HUES48 (cell line): Measurements from ENCODE around the gene MACROD2.

Experiments
- H3K27ac ChIP-seq: one replicate; pipeline ENCODE4 v1.7.0; 2013; ENCODE audit warnings: low read depth, low read length, inconsistent platforms
- H3K27me3 ChIP-seq: 2 replicates; pipeline ENCODE4 v1.6.1; 2013; ENCODE audit warnings: mild to moderate bottlenecking, low read length; ENCODE audit not compliant: control insufficient read depth, insufficient read depth
- H3K36me3 ChIP-seq: 2 replicates; pipeline ENCODE4 v1.6.1; 2013; ENCODE audit warnings: low read length; ENCODE audit not compliant: control insufficient read depth, insufficient read depth
- H3K4me1 ChIP-seq: 2 replicates; pipeline ENCODE4 v1.6.1; 2013; ENCODE audit warnings: mild to moderate bottlenecking, low read length; ENCODE audit not compliant: control insufficient read depth, insufficient read depth
- H3K4me3 ChIP-seq: 2 replicates; pipeline ENCODE4 v1.5.1; 2013; ENCODE audit warnings: mild to moderate bottlenecking, low read depth, low read length
- H3K9ac ChIP-seq: 2 replicates; pipeline ENCODE4 v1.6.1; 2013; ENCODE audit warnings: mild to moderate bottlenecking, low read depth, low read length, moderate library complexity
- H3K9me3 ChIP-seq: 2 replicates; pipeline ENCODE4 v1.6.1; 2013; ENCODE audit warnings: low read length; ENCODE audit not compliant: control insufficient read depth, insufficient read depth

MACROD2 gene

DNA sequence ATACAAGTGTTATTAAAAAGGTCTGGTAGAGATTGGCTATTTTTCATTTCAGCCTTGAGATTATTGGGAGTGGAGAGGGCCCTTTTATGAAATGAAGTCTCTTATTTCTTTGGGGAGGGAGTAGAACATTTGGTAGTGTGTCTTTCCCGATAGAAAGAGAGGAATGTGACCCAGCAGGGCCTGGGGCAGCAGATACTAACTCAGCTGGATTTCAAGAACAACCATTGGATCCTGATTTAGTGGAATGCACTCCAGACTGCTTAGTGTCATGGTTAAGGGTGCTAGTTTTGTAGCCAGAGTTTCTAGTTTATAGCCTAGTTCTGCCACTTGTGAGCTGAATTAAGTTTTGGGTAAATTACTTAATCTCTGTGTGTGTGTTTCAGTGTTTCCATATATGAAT lies 360.5 kb downstream of the MACROD2 start:
- no peak overlapping the region for H3K9ac ChIP-seq
- no peaks in the 10 kb centered on the region for H3K9me3 ChIP-seq
- H3K4me3 ChIP-seq: no peak overlapping the region
- no peak overlapping the region for H3K27ac ChIP-seq
- no peaks in the 10 kb centered on the region for H3K36me3 ChIP-seq
- no peaks in the 10 kb centered on the region for H3K4me1 ChIP-seq
- no peaks in the 10 kb centered on the region for H3K27me3 ChIP-seq

DNA sequence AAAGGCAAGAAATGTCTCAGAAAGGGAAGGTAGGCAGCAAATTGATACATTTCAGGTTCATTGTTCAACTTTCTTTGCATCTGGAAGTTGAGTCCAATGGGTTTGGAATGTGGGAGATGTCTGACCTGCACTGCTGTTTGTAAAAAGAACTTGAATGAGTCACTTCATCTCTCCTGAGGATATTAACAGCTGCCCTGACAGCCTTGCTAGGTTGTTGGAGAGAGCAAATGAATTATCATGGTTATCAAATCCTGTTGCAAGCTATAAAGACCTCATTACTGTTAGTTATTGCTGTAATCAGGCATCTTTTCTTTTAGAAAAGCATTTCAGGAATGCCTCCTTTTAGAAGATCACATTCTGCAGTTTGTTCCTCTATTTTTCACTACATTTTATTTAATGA lies 365.1 kb downstream of the MACROD2 start:
- no peak overlapping the region for H3K27ac ChIP-seq
- H3K4me3 ChIP-seq: no peak overlapping the region
- no peaks in the 10 kb centered on the region for H3K36me3 ChIP-seq
- H3K4me1 ChIP-seq: no peaks in the 10 kb centered on the region
- H3K9me3 ChIP-seq: no peaks in the 10 kb centered on the region
- no peaks in the 10 kb centered on the region for H3K27me3 ChIP-seq
- H3K9ac ChIP-seq: no peak overlapping the region

- Histone ChIP-seq H3K27ac (no peak overlapping the region), H3K9ac (no peak overlapping the region), H3K9me3 (no peaks in the 10 kb centered on the region), H3K27me3 (no peaks in the 10 kb centered on the region), H3K36me3 (no peaks in the 10 kb centered on the region), H3K4me3 (no peak overlapping the region), H3K4me1 (no peaks in the 10 kb centered on the region)
Measured at GRCh38 chr20:14361509-14362345, 366.4 kb downstream of the MACROD2 start.

DNA sequence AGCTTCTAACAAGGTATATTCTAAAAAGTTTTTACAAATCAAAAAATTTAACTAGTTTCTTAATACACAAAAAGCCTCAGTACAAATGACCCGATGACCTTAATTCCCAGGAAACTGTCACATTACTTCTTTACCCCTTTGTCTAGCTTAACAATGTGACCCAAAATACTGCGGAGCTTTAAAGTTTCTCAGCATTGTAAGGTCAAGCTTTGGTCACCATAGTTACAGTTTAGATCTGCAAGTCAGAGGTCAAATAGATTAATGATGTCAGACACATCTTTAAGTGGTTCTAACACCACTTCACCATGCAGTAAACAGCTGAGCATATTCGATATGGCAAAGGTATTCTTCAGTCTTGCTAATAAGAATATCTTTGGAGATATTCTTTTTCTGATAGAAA lies 378.9 kb downstream of the MACROD2 start:
- no peaks in the 10 kb centered on the region for H3K27me3 ChIP-seq
- H3K9ac ChIP-seq: no peak overlapping the region
- H3K4me1 ChIP-seq: peaks cover 28% of the 10 kb centered on the region
- H3K9me3 ChIP-seq: no peaks in the 10 kb centered on the region
- H3K36me3 ChIP-seq: no peaks in the 10 kb centered on the region
- H3K27ac ChIP-seq: no peak overlapping the region
- no peak overlapping the region for H3K4me3 ChIP-seq

DNA sequence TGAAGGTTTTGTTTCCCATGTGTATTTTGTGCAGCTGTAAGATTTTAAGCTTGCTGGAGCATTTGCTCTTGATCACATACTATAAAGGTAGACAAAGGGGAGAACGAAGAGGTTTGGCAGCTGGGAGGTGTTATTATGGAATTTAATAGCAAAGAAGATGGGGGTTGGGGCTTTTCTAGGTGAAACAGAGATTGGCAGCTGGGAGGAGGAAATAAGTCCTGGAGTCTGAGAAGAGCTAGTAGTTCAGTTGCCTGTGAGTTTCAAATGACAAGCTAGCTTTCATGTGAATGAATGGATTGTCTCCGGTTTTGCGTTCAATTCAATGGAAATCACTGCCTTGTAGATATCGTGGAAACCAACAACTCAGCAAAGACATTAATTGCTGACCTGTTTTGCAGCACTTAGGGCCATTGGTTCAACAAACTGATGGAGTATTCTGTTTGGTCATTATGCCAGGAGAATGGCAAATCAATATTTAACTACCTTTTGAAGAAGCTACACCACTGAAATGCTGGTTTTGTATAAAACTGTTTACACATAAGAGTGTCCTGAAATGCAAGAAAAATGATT lies 380.2 kb downstream of the MACROD2 start:
- Histone ChIP-seq H3K4me1 (peaks cover 16% of the 10 kb centered on the region), H3K9ac (no peak overlapping the region), H3K4me3 (no peak overlapping the region), H3K27me3 (no peaks in the 10 kb centered on the region), H3K36me3 (no peaks in the 10 kb centered on the region), H3K27ac (no peak overlapping the region), H3K9me3 (no peaks in the 10 kb centered on the region)

- peaks cover 12% of the 10 kb centered on the region; the same call in 1 of the 2 replicates for H3K4me1 ChIP-seq
- no peak overlapping the region for H3K9ac ChIP-seq
- H3K27me3 ChIP-seq: no peaks in the 10 kb centered on the region
- no peaks in the 10 kb centered on the region for H3K9me3 ChIP-seq
- H3K36me3 ChIP-seq: no peaks in the 10 kb centered on the region
- no peak overlapping the region for H3K27ac ChIP-seq
- no peak overlapping the region for H3K4me3 ChIP-seq
Measured at GRCh38 chr20:14378326-14378725, 383.0 kb downstream of the MACROD2 start.

GRCh38 chr20:14383335-14383734 lies 388.0 kb downstream of the MACROD2 start:
- Histone ChIP-seq H3K9me3 (peaks cover 4% of the 10 kb centered on the region; the same call in 1 of the 2 replicates), H3K27ac (no peak overlapping the region), H3K4me3 (no peak overlapping the region), H3K27me3 (no peaks in the 10 kb centered on the region), H3K36me3 (no peaks in the 10 kb centered on the region), H3K9ac (no peak overlapping the region), H3K4me1 (peaks cover 13% of the 10 kb centered on the region; the same call in 1 of the 2 replicates)

DNA sequence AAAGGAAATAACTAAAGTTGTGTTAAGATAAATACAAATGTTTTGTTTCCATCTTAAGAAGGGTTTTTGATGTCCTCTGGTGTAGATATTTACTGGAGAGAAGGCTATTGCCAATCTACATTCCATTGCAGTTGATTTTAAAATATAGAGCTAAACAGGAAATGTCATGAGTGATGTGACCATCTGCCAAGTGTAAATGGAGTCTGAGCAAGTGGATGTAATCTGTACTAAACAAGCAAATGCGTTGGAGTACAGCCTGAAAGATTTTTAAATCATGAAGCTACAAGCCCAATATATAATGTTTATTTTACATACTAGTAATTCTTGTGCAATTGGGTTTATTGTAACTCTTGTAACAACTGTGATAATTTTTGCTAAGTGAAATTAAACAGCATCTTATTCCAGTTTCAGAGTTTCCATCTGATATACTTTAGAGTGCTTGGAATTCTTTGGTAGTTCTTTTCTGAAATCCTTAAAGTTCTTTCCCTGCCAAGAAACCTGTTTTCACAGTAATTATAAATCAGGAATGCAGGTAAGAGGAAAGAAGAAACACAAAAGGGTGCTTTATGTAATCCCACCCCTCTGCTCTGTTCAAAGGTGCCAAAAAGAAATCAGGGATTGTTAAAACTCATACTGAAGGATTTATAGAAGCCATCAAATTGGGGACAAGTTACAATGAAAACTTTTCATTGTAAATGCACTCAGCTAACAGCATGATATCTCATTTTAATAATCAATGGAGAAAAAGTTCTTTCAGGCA lies 389.3 kb downstream of the MACROD2 start:
- no peaks in the 10 kb centered on the region for H3K27me3 ChIP-seq
- no peaks in the 10 kb centered on the region for H3K36me3 ChIP-seq
- H3K27ac ChIP-seq: no peak overlapping the region
- H3K9ac ChIP-seq: no peak overlapping the region
- peaks cover 4% of the 10 kb centered on the region; the same call in 1 of the 2 replicates for H3K9me3 ChIP-seq
- H3K4me1 ChIP-seq: peaks cover 13% of the 10 kb centered on the region; the same call in 1 of the 2 replicates
- no peak overlapping the region for H3K4me3 ChIP-seq

GRCh38 chr20:14385176-14385740 lies 389.9 kb downstream of the MACROD2 start:
- H3K4me1 ChIP-seq: peaks cover 13% of the 10 kb centered on the region; the same call in 1 of the 2 replicates
- no peak overlapping the region for H3K4me3 ChIP-seq
- no peak overlapping the region for H3K9ac ChIP-seq
- H3K36me3 ChIP-seq: no peaks in the 10 kb centered on the region
- H3K9me3 ChIP-seq: peaks cover 4% of the 10 kb centered on the region; the same call in 1 of the 2 replicates
- H3K27ac ChIP-seq: no peak overlapping the region
- no peaks in the 10 kb centered on the region for H3K27me3 ChIP-seq

DNA sequence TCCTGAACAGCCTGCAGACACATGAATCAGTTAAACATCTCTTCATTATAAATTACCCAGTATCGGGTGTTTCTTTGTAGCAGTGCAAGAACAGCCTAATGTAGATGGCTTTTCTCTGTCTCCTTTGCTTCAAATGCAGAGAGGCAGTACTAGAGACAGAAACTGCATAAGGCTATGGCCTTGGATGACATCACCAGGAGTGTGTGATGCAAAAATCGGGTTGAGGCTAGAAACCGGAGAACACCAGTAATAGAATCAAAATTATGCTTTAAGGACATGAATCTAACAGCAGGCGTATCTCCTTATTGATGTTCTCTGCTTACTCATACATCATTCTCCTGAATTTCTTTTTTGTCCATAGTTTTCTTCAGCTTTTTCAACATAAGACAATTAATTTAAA lies 391.4 kb downstream of the MACROD2 start:
- Histone ChIP-seq H3K4me3 (no peak overlapping the region), H3K9ac (no peak overlapping the region), H3K27ac (no peak overlapping the region)

More for the DNA sequence above, 391.4 kb downstream of the MACROD2 start:
- Histone ChIP-seq H3K27me3 (no peaks in the 10 kb centered on the region), H3K36me3 (no peaks in the 10 kb centered on the region), H3K4me1 (peaks cover 13% of the 10 kb centered on the region; the same call in 1 of the 2 replicates), H3K9me3 (peaks cover 4% of the 10 kb centered on the region; the same call in 1 of the 2 replicates)
